Neuronal stem cell (in vitro differentiated cells): ENCODE measurements around the gene ESYT2. TPM values are rescaled to one million over a fixed set of nuclear protein-coding genes. Genes with fewer than 3 reads are reported as not detected.
"Not testable (repeated sequence)": the region's sequence is repeated elsewhere in the genome, so short reads cannot be mapped to it uniquely, and the experiment has no call there.

Source experiments
- DNase-seq: peaks from one replicate; pipeline ENCODE4 v3.0.0-alpha.2; 2013; ENCODE audit warnings: low spot score
- H2AFZ ChIP-seq: one replicate; pipeline ENCODE4 v1.6.1; 2013; ENCODE audit warnings: mild to moderate bottlenecking, low read length, inconsistent platforms
- H2AK5ac ChIP-seq: 2 replicates; pipeline ENCODE4 v1.6.1; 2013; ENCODE audit warnings: low read depth, mild to moderate bottlenecking, inconsistent platforms, low read length, moderate library complexity, mixed read lengths
- H2BK120ac ChIP-seq: 2 replicates; pipeline ENCODE4 v1.6.1; 2013; ENCODE audit warnings: low read depth, mild to moderate bottlenecking, inconsistent platforms, low read length, moderate library complexity, mixed read lengths
- H2BK12ac ChIP-seq: one replicate; pipeline ENCODE4 v1.6.1; 2013; ENCODE audit warnings: low read length, inconsistent platforms
- H2BK15ac ChIP-seq: 2 replicates; pipeline ENCODE4 v1.6.1; 2013; ENCODE audit warnings: mild to moderate bottlenecking, low read length, inconsistent platforms, mixed read lengths
- H2BK5ac ChIP-seq: one replicate; pipeline ENCODE4 v1.6.1; 2013; ENCODE audit warnings: inconsistent platforms, mild to moderate bottlenecking, low read length, moderate library complexity
- H3K14ac ChIP-seq: one replicate; pipeline ENCODE4 v1.6.1; 2013; ENCODE audit warnings: low read length, inconsistent platforms
- H3K18ac ChIP-seq: 2 replicates; pipeline ENCODE4 v1.6.1; 2013; ENCODE audit warnings: low read length, inconsistent platforms
- H3K23ac ChIP-seq: 2 replicates; pipeline ENCODE4 v1.6.1; 2013; ENCODE audit warnings: low read depth, mild to moderate bottlenecking, mixed read lengths, low read length, inconsistent platforms; ENCODE audit not compliant: poor library complexity
- H3K27ac ChIP-seq: replicated peaks from 3 replicates; pipeline ENCODE4 v1.5.1; 2013; ENCODE audit warnings: low read length, inconsistent platforms
- H3K27me3 ChIP-seq, 3 experiments: 2 replicates each; pipeline ENCODE4 v1.6.1; 2013; ENCODE audit warnings: low read length in 3 of 3, mild to moderate bottlenecking in 2 of 3, inconsistent platforms in 1 of 3, low read depth in 1 of 3, mixed read lengths in 1 of 3, moderate library complexity in 1 of 3; ENCODE audit not compliant: control insufficient read depth in 3 of 3, insufficient read depth in 3 of 3
- H3K36me3 ChIP-seq, 2 donors: replicated peaks in 1 of 2; 2 replicates each; pipeline ENCODE4 v1.6.1; 2013; ENCODE audit warnings: low read length in 2 of 2; ENCODE audit not compliant: control insufficient read depth in 2 of 2, insufficient read depth in 2 of 2
- H3K4ac ChIP-seq: 2 replicates; pipeline ENCODE4 v1.6.1; 2013; ENCODE audit warnings: inconsistent platforms, mild to moderate bottlenecking, low read length, moderate library complexity
- H3K4me1 ChIP-seq, 2 donors: 1 replicate in 1 of 2; 2 replicates in 1 of 2; pipeline ENCODE4 v1.6.1; 2013; ENCODE audit warnings: low read length in 2 of 2, low read depth in 1 of 2; ENCODE audit not compliant: control insufficient read depth in 2 of 2, insufficient read depth in 1 of 2
- H3K4me2 ChIP-seq: one replicate; pipeline ENCODE4 v1.6.1; 2013; ENCODE audit warnings: mild to moderate bottlenecking, low read length, inconsistent platforms; ENCODE audit not compliant: insufficient read depth, poor library complexity, severe bottlenecking
- H3K4me3 ChIP-seq, 2 donors: 2 replicates each; pipeline ENCODE4 v1.5.1; 2013; ENCODE audit warnings: low read length in 2 of 2, mild to moderate bottlenecking in 2 of 2, inconsistent platforms in 1 of 2, moderate library complexity in 1 of 2
- H3K79me1 ChIP-seq: one replicate; pipeline ENCODE4 v1.6.1; 2013; ENCODE audit warnings: low read depth, mild to moderate bottlenecking, inconsistent platforms, low read length, moderate library complexity
- H3K9ac ChIP-seq: one replicate; pipeline ENCODE4 v1.6.1; 2013; ENCODE audit warnings: mild to moderate bottlenecking, low read depth, low read length, inconsistent platforms; ENCODE audit not compliant: poor library complexity
- H3K9me3 ChIP-seq, 2 donors: replicated peaks in 1 of 2; 2 replicates each; pipeline versions ENCODE3 to v1.6.1; 2013; ENCODE audit warnings: low read length in 2 of 2, mild to moderate bottlenecking in 2 of 2, inconsistent platforms in 1 of 2, low read depth in 1 of 2, mixed read lengths in 1 of 2, moderate library complexity in 1 of 2; ENCODE audit not compliant: control insufficient read depth in 2 of 2, insufficient read depth in 1 of 2
- H4K8ac ChIP-seq: one replicate; pipeline ENCODE4 v1.6.1; 2013; ENCODE audit warnings: low read depth, mild to moderate bottlenecking, inconsistent platforms, low read length, moderate library complexity
- H4K91ac ChIP-seq: one replicate; pipeline ENCODE4 v1.6.1; 2013; ENCODE audit warnings: low read length, low read depth, mild to moderate bottlenecking, inconsistent platforms; ENCODE audit not compliant: poor library complexity
- WGBS, 2 donors: extraction: QIAGEN DNeasy Blood & Tissue Kit; methylation state at CpG; one replicate each; pipeline ENCODE4 v1.1.7; 2013; ENCODE audit warnings: missing lambda C conversion rate in 2 of 2, mixed read lengths in 1 of 2; ENCODE audit not compliant: insufficient read length in 2 of 2, insufficient replicate concordance in 1 of 2; ENCODE audit errors: extremely low coverage in 2 of 2; 5-methylcytosine and 5-hydroxymethylcytosine counted together
- polyA plus RNA-seq, 2 experiments: library from polyadenylated mRNA; stranded (reverse); fragments of 200-250 nt; gene quantifications; one replicate each; pipeline ENCODE4 v1.2.3, GENCODE V29; 2013

The ESYT2 gene
- 11.4 TPM for polyA plus RNA-seq (2013, experiment 1 of 2)
- polyA plus RNA-seq (2013, experiment 2 of 2): 11.9 TPM

GRCh38 chr7:158829342-158830210, at the start of gene ESYT2:
TSS of gene ESYT2 (minus strand) at chr7:158829509. CDS start at chr7:158829418, 91 bp downstream.
- H4K8ac ChIP-seq: no peak within 1 kb of the TSS
- peak within 1 kb of the TSS; percentile 30 for H2BK12ac ChIP-seq
- H3K4ac ChIP-seq: peak within 1 kb of the TSS; percentile 37
- H3K4me1 ChIP-seq: peaks cover 6 to 11% of the 10 kb centered on the region in 2 donors
- peak within 1 kb of the TSS; percentile 75 for H3K27ac ChIP-seq
- peak within 1 kb of the TSS; percentile 100 for H3K18ac ChIP-seq
- no peaks in the 10 kb centered on the region for H3K9me3 ChIP-seq
- H3K14ac ChIP-seq: peak within 1 kb of the TSS; percentile 99
- WGBS, 2 donors: no CpG with 5 or more reads among the region's 120 CpGs
- H2BK5ac ChIP-seq: peak within 1 kb of the TSS; percentile 87
- H3K79me1 ChIP-seq: peaks cover 8% of the 10 kb centered on the region
- H4K91ac ChIP-seq: no peak within 1 kb of the TSS
- H2AK5ac ChIP-seq: peak within 1 kb of the TSS; percentile 63
- peak within 1 kb of the TSS; percentile 91 for H3K4me2 ChIP-seq
- peak within 1 kb of the TSS; percentile 70 to 100 for H3K4me3 ChIP-seq
- peaks cover 0 to 2% of the 10 kb centered on the region in 2 donors for H3K36me3 ChIP-seq
- peaks cover 0 to 4% (median 2%) of the 10 kb centered on the region in 3 experiments for H3K27me3 ChIP-seq
- peak within 1 kb of the TSS; percentile 72 for H2BK120ac ChIP-seq
- peak within 1 kb of the TSS; percentile 98 for H2AFZ ChIP-seq
- peak; percentile 88 for DNase-seq
- peak within 1 kb of the TSS; percentile 71 for H2BK15ac ChIP-seq
- peak within 1 kb of the TSS; percentile 97 for H3K9ac ChIP-seq
- peak within 1 kb of the TSS; percentile 100 for H3K23ac ChIP-seq

GRCh38 chr7:158878151-158879079, 49.1 kb upstream of the ESYT2 start:
- WGBS, 2 donors: no CpG with 5 or more reads among the region's 41 CpGs
- H3K4me3 ChIP-seq, H3K4me2 ChIP-seq, H3K4ac ChIP-seq, H3K18ac ChIP-seq, H3K27ac ChIP-seq, H2BK15ac ChIP-seq, H2BK5ac ChIP-seq, H3K79me1 ChIP-seq, H4K91ac ChIP-seq, H2AFZ ChIP-seq, H3K4me1 ChIP-seq, H2BK12ac ChIP-seq, H2AK5ac ChIP-seq, H2BK120ac ChIP-seq, H4K8ac ChIP-seq, DNase-seq, H3K9me3 ChIP-seq, H3K27me3 ChIP-seq: not testable (repeated sequence)
- H3K9ac ChIP-seq: peak overlapping the region; percentile 12
- peak overlapping the region; percentile 89 for H3K23ac ChIP-seq
- peak overlapping the region; percentile 98 for H3K14ac ChIP-seq
- peaks cover 20 to 81% of the 10 kb centered on the region in 2 donors for H3K36me3 ChIP-seq

GRCh38 chr7:158876984-158877383, 47.7 kb upstream of the ESYT2 start:
- Histone ChIP-seq H3K9ac (no peak overlapping the region), H3K4me2 (no peak overlapping the region), H2BK5ac (no peak overlapping the region), H2BK12ac (no peak overlapping the region), H3K4me1 (no peaks in the 10 kb centered on the region), H3K27me3 (no peaks in the 10 kb centered on the region), H3K4me3 (no peak overlapping the region), H2BK120ac (no peak overlapping the region), H4K8ac (no peak overlapping the region), H4K91ac (no peak overlapping the region), H3K23ac (no peak overlapping the region), H3K18ac (no peak overlapping the region), H3K9me3 (no peaks in the 10 kb centered on the region), H3K14ac (no peak overlapping the region), H3K27ac (no peak overlapping the region), H2AFZ (no peak overlapping the region), H3K4ac (no peak overlapping the region), H3K79me1 (peaks cover 7% of the 10 kb centered on the region), H2BK15ac (no peak overlapping the region), H3K36me3 (peaks cover 20 to 81% of the 10 kb centered on the region in 2 donors), H2AK5ac (no peak overlapping the region)
- no CpG with 5 or more reads among the region's 23 CpGs for WGBS, 2 donors
- no peak for DNase-seq
